H1 (cell line): ENCODE results near the gene HDAC10.

Experiments used
- CHD1 ChIP-seq: IDR thresholded peaks from 2 replicates; pipeline ENCODE4 v1.6.1; 2012; ENCODE audit warnings: low read depth, low read length, improper control_type of control experiment
- CREB1 ChIP-seq: IDR thresholded peaks from 2 replicates; pipeline ENCODE4 v1.6.1; 2012; ENCODE audit warnings: inconsistent platforms
- EZH2 ChIP-seq: fragments of 200-600 bp; sonication (generic); IDR thresholded peaks from 2 replicates; pipeline ENCODE4 v1.7.1; 2012; ENCODE audit warnings: low read depth, mild to moderate bottlenecking, moderate library complexity, low read length, inconsistent platforms; ENCODE audit not compliant: severe bottlenecking
- NRF1 ChIP-seq: IDR thresholded peaks from 2 replicates; pipeline ENCODE4 v1.6.1; 2011; ENCODE audit warnings: mild to moderate bottlenecking, low read depth, low read length, improper control_type of control experiment
- POLR2AphosphoS5 ChIP-seq: IDR thresholded peaks from 2 replicates; pipeline ENCODE4 v1.6.1; 2011; ENCODE audit warnings: low read depth, low read length
- RAD21 ChIP-seq, 2 experiments: IDR thresholded peaks in 1 of 2; conservative IDR thresholded peaks in 1 of 2; 2 replicates each; pipeline ENCODE4 v1.6.1; 2011; ENCODE audit warnings: low read depth in 2 of 2, low read length in 2 of 2, improper control_type of control experiment in 1 of 2, inconsistent platforms in 1 of 2, mild to moderate bottlenecking in 1 of 2, moderate library complexity in 1 of 2
- RXRA ChIP-seq: IDR thresholded peaks from 2 replicates; pipeline ENCODE4 v1.6.1; 2011; ENCODE audit warnings: low read depth, mild to moderate bottlenecking, low read length, moderate library complexity; ENCODE audit not compliant: insufficient read depth
- TCF12 ChIP-seq: IDR thresholded peaks from 2 replicates; pipeline ENCODE4 v1.6.1; 2011; ENCODE audit warnings: low read depth, mild to moderate bottlenecking, low read length
- TF ChIP-seq, protein P1 (sequence below): IDR thresholded peaks from 2 replicates; pipeline ENCODE4 v1.6.1; 2012; ENCODE audit warnings: inconsistent platforms

DNA sequence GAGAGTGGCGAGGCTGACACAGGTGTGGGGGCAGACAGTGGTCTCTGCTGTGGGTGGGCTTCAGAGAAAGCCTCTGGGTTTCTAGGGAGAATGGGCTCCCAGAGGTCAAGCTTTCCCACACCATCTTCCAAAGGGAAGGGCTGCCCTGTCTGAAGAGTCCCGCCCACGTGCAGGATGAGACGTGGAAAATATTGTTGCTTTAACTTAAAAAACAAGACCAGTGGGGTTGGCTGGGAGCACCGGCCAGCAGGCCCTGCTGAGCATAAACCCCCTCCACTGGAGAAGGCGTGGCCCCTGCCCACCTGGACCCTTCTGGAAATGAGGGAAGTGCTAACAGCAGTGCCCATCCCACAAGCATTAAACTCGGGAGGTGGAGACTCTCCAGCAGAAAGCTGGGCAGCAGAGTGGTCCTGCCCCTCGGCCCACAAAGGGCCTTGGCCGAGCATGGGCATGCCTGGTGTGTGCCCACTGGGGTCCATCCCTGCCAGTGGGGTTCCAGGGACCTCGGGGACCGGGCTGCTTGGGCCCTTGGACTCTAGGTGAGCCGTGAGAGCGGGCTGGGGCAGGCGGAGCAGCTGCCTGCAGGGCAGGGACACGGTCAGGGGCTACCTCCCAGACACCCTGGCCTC, 34.9 kb downstream of the HDAC10 start:
- no peak for TF ChIP-seq CREB1
- TF ChIP-seq RXRA, result no peak
- no peak for TF ChIP-seq CHD1
- TF ChIP-seq EZH2, result no peak
- TF ChIP-seq, protein P1, sequence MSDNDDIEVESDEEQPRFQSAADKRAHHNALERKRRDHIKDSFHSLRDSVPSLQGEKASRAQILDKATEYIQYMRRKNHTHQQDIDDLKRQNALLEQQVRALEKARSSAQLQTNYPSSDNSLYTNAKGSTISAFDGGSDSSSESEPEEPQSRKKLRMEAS, result no peak
- no peak for TF ChIP-seq POLR2AphosphoS5
- TF ChIP-seq NRF1, result no peak
- TF ChIP-seq RAD21 (IDR thresholded peaks at IDR 0.05 in 1 of 2, conservative IDR thresholded peaks at IDR 0.05 in 1 of 2; ENCODE audit: low read depth in 2 of 2, low read length in 2 of 2), result no peak
- TF ChIP-seq TCF12, result no peak
